GM18526 (cell line): ENCODE data around the gene FOXM1.

Experiments
- POLR2A ChIP-seq: IDR thresholded peaks from 3 replicates; pipeline ENCODE4 v1.6.1; 2011; ENCODE audit not compliant: insufficient read length; ENCODE audit errors: extremely low read depth

FOXM1 gene

DNA sequence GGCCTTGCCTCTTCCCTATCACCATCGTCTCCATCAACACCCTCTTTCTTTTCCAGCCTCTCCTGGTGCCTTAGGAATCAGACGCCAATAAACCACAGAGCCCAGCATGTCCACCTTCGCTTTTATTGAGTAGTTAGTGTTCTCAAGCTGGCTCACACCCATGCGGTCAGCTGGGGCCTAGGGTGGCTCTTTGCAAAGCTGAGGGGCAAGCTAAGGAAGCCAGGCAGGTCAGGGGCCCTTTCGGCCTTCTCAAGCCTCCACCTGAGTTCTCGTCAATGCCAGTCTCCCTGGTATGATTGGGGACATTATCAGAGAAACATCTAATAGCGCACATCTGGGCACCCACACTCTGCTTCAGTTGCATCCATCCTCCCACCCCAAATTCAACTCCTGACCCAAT, 19.4 kb downstream of the FOXM1 start:
- TF ChIP-seq POLR2A, result no peak

DNA sequence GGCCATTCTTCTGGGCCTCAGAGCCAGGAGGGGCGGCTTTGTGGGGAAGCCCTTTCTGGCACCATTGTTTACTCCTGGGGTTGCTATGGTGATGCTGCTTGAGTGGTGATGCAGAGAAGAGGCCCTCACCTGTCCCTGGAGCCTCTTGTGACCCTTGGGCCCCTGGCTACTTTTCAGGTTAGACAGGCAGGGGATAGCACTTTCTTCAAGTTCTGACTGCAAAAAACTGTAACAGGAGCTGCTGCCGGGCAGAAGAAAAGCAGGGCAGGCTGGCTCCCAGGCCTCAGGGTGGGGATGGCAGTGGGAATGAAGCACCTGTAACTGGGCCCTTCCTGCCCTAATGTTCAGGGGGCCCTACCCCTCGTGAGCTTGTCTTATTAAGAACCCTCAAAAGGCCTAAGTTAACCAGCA, 19.9 kb downstream of the FOXM1 start, which contains the start of gene TEX52:
TEX52 (minus strand) TSS at position 19 of the 411 bp plus-strand sequence; CDS start at position 6, 13 bp downstream.
- TF ChIP-seq POLR2A, result no peak

DNA sequence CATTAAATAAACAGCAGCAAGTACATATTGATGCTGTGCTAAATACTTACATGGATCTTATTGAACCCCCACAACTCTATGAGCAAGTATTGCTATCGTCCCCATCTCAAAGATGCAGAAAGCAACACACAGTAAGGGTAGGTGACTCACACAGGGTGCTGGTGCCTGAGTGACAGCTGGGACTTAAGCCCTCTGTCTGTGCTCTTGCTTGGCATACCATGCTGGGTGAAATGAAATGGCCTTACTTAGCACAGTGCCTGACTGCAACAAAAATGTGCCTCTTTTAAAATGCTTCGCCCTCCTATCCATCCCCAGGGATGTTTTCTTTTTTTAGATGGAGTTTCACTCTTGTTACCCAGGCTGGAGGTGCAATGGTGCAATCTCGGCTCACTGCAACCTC, 20.9 kb downstream of the FOXM1 start:
- TF ChIP-seq POLR2A, result no peak

DNA sequence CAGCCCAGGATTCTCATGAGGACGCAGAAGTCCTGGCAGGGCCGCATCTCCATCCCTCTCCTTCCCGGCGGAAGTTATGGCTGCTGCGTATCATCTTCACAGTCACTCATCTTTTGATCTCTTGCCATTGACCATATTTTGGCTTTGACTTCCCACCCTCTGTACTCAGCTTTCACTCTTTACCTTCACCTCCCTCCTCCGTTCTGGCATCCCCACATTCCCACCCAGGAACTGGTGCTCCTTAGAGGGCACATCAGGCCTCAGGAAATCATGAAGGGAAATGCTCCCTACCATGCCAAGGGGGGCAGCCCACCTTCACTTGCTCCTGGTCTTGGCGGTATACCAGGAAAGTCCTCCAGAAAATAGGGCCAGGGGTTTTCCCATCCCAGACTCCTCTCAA, 21.4 kb downstream of the FOXM1 start:
- no peak for TF ChIP-seq POLR2A

DNA sequence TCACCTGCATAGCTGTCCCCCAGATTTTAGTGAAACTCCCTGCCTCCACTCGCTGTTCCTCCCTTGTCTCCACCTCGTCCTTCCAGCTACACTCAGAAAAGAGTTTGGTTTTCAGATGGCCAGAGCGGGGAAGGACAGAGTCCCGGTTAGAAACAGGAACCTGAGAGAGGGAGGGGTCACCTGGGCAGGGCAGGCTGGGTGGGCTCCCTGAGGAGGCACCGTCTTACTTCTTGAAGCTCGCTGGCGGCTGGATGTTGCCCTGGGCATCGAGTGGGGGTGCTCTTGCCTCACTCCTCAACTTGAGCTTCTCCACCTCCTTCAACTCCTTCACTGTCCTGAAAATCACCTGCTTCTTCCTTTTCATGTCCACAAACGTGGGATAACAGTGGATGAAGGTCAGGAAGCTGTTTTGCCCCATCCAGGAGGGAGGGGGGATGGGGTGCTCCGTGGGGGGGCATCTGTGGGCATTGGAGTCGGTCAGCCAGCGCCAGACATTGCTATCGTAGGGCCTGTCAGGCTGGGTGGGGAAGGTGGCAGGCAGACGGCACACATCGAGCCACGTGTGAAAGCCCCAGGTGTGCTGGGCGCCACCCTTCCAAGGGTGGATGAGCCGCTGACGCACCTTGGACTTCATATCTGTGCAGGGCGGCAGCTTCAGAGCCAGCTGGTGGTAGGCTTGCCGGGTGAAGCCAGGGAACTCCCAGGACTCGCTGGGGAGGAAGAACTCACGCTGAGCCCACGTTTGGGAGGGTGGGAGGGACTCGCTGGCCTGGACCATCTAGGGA, 22.1 kb downstream of the FOXM1 start:
- TF ChIP-seq POLR2A, result no peak

DNA sequence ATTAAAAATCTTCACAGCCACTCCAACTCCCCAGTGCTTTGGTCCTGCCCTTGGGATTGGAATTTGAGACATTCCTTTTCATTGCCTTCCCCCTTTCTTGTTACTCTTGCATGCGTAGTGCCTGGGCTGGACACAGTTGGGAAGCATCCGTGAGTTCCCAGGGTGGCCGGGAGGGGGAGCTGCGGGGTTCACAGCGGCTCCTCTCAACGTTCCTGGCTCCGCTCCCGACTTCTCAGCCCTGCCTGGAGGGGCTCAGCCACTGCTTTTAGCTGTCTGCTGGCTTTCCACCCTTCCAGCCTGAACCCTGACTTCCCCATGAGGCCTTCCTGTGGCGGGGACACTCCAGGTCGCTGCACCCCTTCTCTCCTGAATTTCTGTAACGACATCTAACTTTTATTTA, 23.3 kb downstream of the FOXM1 start:
- no peak for TF ChIP-seq POLR2A

DNA sequence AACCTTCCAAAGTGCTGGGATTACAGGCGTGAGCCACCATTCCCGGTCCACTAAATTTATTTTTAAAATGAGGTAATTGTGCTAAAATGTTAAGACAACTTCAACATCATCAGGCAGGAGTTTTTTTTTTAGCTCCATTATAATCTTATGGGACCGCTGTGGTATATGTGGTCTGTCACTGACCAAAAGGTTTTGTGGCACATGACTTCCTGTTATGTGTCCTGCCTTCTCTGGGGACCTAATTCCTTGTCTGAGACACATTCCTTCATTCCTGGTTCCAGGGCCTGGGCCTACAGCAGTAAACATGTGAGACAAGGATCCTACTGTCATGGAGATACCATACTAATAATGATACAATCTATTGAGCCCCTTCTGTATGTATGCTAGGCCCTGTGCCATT, 25.0 kb downstream of the FOXM1 start:
- no peak for TF ChIP-seq POLR2A

DNA sequence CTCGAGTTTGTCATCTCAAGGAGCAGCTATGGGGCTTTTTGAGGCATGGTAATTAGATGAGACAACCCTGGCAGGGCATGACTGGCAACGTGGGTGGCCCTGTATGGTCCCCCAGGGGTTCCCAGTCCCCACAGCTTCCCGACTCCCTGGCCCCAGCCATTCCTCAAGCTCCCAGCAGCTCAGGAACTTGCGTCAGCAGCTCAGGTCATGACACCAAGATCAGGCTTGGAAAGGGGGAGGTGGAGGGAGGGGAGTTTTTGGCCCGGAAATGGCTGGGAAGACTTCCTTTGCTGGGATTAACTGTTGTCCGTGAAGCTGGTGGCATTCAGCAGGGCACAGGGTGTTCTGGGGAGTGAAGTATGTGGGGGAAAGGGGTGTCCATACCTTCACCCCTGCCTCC, 31.7 kb downstream of the FOXM1 start:
- no peak for TF ChIP-seq POLR2A

DNA sequence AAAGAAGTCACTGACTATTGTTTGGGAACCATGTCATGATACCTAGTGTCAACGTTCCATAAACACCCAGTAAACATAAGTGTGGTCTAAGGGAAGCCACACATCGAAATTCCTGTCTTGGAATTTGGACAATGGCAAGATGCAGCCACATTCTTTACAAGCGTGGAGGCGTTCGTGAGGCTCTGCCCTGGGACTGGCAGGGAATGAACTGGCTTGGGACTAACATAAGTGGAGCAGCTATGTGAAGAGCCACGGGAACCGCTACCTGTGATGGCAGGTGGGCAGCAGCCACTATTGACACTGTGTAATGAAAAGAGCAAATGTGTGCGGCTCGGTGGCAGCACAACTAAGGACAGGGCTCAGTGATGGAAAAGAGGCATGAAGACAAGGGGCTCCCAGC, 32.2 kb downstream of the FOXM1 start:
- TF ChIP-seq POLR2A, result no peak

DNA sequence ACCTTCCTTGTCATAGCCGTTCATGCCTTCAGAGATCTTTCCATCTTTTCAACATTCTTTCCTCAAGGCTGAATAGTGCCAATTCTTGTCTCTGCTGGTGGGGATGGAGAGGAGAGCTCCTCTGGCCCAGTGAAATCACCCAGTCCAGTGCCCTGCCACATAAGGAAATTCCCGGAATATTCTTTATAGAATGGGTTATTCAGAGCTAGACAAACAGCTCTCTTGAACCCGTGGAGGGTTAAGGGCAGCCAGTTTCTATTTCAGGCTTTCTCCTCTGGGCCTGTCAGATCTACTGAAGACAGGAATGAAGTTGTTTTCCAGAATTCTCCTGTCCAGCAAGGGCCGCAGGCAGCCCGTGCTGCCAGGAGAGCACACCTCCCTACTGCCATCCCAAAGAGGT, 34.0 kb downstream of the FOXM1 start:
- no peak for TF ChIP-seq POLR2A

DNA sequence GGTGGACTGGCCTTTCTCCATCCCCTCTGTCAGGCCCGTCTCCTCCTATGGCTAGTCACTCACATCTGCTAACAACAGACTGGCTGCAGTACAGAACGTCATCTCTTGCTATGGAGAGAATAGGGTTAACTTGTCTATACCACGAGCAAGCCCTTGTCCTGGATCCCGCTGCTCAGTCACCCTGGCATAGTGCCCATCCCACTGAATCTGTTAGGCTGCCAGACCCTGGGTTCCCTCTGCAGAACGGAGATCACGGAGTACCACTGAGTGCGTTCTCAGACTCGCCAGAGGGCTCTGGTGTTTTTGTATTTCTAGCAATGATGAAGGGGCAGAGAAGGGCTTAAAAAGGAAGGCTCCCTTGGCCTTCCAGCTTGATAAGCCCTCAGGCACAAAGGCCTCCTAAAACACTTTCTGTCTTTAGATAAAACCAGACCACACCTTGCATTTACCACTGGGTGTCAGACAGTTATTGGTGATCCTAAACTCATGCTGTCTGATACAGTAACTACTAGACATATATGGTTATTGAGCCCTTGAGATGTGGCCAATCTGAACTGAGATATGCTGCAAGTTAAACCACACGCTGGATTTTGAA, 35.8 kb downstream of the FOXM1 start:
- TF ChIP-seq POLR2A, result no peak

DNA sequence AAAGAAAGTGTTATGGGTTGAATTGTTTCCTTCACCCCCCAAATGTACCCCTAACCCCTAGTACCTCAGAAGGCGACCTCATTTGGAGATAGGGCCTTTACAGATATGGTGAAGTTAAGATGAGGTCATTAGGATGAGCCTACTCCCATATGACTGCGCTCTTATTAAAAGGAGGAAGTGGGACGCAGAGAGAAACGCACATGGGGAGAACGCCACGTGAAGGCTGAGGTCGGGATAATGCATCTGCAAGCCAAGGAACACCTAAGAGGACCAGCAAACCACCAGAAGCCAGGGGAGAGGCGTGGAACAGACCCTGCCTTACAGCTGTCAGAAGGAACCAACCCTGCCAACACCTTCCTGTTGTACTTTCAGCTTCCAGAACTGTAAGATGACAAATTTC, 40.4 kb downstream of the FOXM1 start:
- no peak for TF ChIP-seq POLR2A

DNA sequence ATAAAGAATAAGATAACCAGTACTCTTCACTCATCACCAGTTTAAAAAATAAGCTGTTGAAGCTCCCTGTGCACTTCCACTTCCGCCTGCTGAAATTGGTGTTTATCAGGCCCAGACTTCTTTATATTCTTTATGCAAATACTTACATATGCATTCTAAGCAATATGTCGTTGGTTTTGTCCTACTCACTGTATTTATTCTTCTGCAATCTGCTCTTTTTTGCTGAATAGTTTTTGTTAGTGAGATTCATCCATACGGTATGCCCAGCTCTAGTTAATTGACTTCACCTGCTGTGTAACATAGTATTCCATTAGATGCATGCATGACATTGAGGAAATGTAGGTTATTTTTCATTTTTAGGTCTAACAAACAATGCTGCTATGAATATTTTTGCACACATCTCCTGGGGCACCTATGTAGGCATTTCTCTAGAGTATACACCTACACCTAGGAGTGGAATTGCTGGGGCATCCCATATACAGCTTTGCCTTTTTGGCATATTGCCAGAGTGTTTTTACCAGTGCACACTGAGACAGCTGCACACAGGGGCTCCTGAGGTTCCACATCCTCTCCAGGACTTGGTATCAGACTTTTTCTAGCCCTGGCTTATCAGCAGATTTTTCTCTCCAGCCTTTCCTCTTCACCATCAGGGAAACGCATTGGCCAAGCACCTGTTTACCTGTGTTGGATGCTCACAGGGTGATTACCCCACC, 41.1 kb downstream of the FOXM1 start:
- TF ChIP-seq POLR2A, result no peak

DNA sequence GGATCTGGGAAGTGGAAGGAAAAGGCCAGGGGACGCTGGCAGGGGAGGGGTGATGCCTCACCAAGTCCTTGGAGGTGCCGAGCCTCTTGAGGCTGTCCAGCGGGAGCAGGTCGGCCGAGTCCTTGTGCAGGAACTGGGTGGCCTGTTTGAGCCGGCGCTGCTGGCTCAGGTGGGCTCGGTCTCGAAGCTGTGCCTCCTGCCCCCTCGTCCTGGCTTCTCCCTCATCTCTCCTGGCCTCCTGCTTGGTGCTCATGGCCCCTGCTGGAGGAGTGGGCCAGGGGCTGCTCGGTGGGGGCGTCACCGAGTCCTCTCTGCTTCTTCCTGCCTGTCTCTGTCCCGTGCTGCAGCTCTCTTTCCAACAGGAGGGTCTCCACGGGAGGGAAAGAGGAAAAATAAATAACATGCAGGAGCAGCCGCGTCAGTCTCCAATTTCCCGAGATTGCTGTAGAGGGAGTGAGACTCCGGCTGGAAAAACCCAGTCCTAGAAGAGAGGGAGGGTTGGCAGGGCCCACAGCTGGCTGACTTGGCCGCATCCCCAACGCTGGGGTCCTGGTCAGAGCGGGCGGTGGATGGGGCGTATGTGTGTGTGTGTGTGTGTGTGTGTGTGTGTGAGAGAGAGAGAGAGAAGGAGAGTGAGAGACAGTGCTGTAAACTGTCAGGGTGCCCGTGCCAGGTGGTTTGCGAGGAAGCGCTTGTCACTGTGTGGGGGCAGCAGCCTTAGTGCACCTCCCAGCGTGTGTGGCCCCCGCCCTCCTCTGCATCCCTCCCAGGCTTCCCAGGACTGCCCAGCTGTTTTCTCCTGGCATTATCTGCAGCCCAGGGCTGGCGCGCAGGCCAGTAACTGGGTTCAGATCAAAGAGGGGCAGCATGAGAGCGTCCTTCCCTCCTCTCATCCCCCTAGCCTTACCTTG, 42.1 kb downstream of the FOXM1 start, which contains the start of gene NRIP2:
NRIP2 (minus strand) TSS at position 455 of the 911 bp plus-strand sequence; CDS start at position 403, 52 bp downstream.
- TF ChIP-seq POLR2A, result no peak

DNA sequence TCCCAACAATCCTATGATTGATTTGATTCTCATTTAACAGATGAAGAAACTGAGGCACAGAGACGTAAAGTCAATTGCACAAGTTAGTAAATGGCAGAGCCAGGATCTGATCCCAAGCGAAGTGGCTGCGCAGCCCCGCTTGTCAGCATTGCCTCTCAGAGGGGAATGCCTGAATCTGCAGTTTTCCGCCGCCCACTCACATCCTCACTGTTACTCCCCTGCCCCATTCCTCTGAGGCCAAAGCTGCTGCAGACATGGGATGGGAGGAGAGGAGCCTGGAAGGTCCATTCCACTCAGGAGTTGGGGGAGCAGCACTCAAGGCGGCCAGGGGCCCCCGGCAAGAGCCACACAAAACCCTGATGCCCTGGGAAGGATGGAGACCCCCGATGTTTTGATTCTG, 43.2 kb downstream of the FOXM1 start:
- TF ChIP-seq POLR2A, result no peak

DNA sequence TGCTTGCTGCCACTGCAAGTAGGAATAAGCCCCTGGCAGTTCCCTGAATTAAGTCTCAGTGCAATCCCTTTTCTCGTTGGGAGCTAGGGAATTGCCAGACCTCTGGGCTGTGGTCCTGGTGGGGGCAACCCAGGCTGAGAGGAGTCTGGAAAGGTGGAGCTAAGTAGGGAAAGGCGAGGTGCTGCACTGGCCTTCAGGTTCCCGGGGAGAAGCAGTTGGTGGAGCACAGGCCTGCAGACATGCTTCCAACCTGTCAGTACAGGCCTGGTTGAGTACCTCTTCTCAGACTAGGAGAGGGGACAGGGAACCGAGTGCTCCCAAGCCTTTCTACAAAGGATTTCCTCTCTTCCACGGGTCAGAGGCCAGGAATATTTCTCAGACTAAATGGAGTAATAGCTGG, 43.6 kb downstream of the FOXM1 start:
- no peak for TF ChIP-seq POLR2A
